Measurements from ENCODE around the gene TDRD15. TPM values are rescaled to one million over a fixed set of nuclear protein-coding genes. Genes with fewer than 3 reads are reported as not detected.
A peak's percentile ranks its signal among the peaks of the same experiment; 100 is the strongest.

The TDRD15 gene
- total and polyA plus RNA-seq, 2 experiments from 2014 or later: 0.07 TPM; not detected in 1

- no peaks in the 10 kb centered on the region for H4K20me1 ChIP-seq (ENCODE audit: insufficient read depth, poor library complexity, severe bottlenecking)
- no peaks in the 10 kb centered on the region for H3K27me3 ChIP-seq
- no peaks in the 10 kb centered on the region for H3K9me3 ChIP-seq (ENCODE audit: low read depth)
- TF ChIP-seq EZH2 (IDR thresholded peaks at IDR 0.05; ENCODE audit: borderline replicate concordance) (no peak), CTCF (IDR thresholded peaks at IDR 0.05; ENCODE audit: poor library complexity) (peak; percentile 69), EZH2phosphoT487 (IDR thresholded peaks at IDR 0.05; ENCODE audit: low read depth, severe bottlenecking, unreplicated experiment) (no peak)
- no peaks in the 10 kb centered on the region for H3K79me2 ChIP-seq
- H3K4me3 ChIP-seq: no peak overlapping the region
- H3K4me1 ChIP-seq (ENCODE audit: insufficient read depth): no peaks in the 10 kb centered on the region
- DNase-seq (ENCODE audit: low spot score): peak; percentile 49
- H3K27ac ChIP-seq: no peak overlapping the region
- H3K9me2 ChIP-seq (replicated peaks; ENCODE audit: insufficient read depth): no peaks in the 10 kb centered on the region
- no peak overlapping the region for H2AFZ ChIP-seq
- no peak overlapping the region for H3K4me2 ChIP-seq
- H3K36me3 ChIP-seq (replicated peaks; ENCODE audit: insufficient read depth, low read depth): no peaks in the 10 kb centered on the region
- 48% methylated on average over 3 of the region's 3 CpGs for WGBS (ENCODE audit: low lambda C conversion rate, missing lambda C conversion rate)
These were observed 5.4 kb upstream of the TDRD15 start for GRCh38 chr2:21118302-21118920.

- Histone ChIP-seq H4K20me1 (ENCODE audit: insufficient read depth, poor library complexity, severe bottlenecking) (no peaks in the 10 kb centered on the region), H3K4me2 (no peak overlapping the region), H3K27ac (no peak overlapping the region), H3K4me3 (no peak overlapping the region), H3K9me3 (ENCODE audit: low read depth) (no peaks in the 10 kb centered on the region), H3K27me3 (no peaks in the 10 kb centered on the region), H3K4me1 (ENCODE audit: insufficient read depth) (no peaks in the 10 kb centered on the region), H3K9me2 (replicated peaks; ENCODE audit: insufficient read depth) (no peaks in the 10 kb centered on the region), H3K36me3 (replicated peaks; ENCODE audit: insufficient read depth, low read depth) (no peaks in the 10 kb centered on the region), H2AFZ (no peak overlapping the region), H3K79me2 (no peaks in the 10 kb centered on the region)
- no peak for DNase-seq (ENCODE audit: low spot score)
- 88% methylated on average over 5 of the region's 5 CpGs for whole genome bisulfite sequencing (ENCODE audit: low lambda C conversion rate, missing lambda C conversion rate)
- no peak for TF ChIP-seq CTCF (IDR thresholded peaks at IDR 0.05; ENCODE audit: poor library complexity)
- no peak for TF ChIP-seq EZH2 (IDR thresholded peaks at IDR 0.05; ENCODE audit: borderline replicate concordance)
- TF ChIP-seq EZH2phosphoT487 (IDR thresholded peaks at IDR 0.05; ENCODE audit: low read depth, severe bottlenecking, unreplicated experiment): no peak
These were observed 8.1 kb downstream of the TDRD15 start for GRCh38 chr2:21131861-21132260.

GRCh38 chr2:21135585-21135984, 11.8 kb downstream of the TDRD15 start:
- H3K4me2 ChIP-seq: no peak overlapping the region
- no peaks in the 10 kb centered on the region for H3K36me3 ChIP-seq (replicated peaks; ENCODE audit: insufficient read depth, low read depth)
- no peak for TF ChIP-seq EZH2phosphoT487 (IDR thresholded peaks at IDR 0.05; ENCODE audit: low read depth, severe bottlenecking, unreplicated experiment)
- TF ChIP-seq EZH2 (IDR thresholded peaks at IDR 0.05; ENCODE audit: borderline replicate concordance): no peak
- TF ChIP-seq CTCF (IDR thresholded peaks at IDR 0.05; ENCODE audit: poor library complexity): no peak
- H3K9me3 ChIP-seq (ENCODE audit: low read depth): no peaks in the 10 kb centered on the region
- H2AFZ ChIP-seq: no peak overlapping the region
- WGBS (ENCODE audit: low lambda C conversion rate, missing lambda C conversion rate): 84% methylated on average over 2 of the region's 2 CpGs
- no peaks in the 10 kb centered on the region for H3K79me2 ChIP-seq
- no peak for DNase-seq (ENCODE audit: low spot score)
- no peaks in the 10 kb centered on the region for H4K20me1 ChIP-seq (ENCODE audit: insufficient read depth, poor library complexity, severe bottlenecking)
- no peaks in the 10 kb centered on the region for H3K9me2 ChIP-seq (replicated peaks; ENCODE audit: insufficient read depth)
- H3K27ac ChIP-seq: no peak overlapping the region
- no peak overlapping the region for H3K4me3 ChIP-seq
- no peaks in the 10 kb centered on the region for H3K4me1 ChIP-seq (ENCODE audit: insufficient read depth)
- H3K27me3 ChIP-seq: no peaks in the 10 kb centered on the region
